Right atrium auricular region (tissue), 2 donors: ENCODE measurements around the gene PDF. TPM values are rescaled to one million over a fixed set of nuclear protein-coding genes. Genes with fewer than 3 reads are reported as not detected.

Experiments
- DNase-seq: peaks from one replicate; pipeline ENCODE4 v3.0.0-alpha.2; 2019; ENCODE audit warnings: low spot score
- H3K27ac ChIP-seq, 2 donors: fragments of 200-600 bp; sonication (generic); 1 replicate in 1 of 2; 2 replicates in 1 of 2; pipeline ENCODE4 v1.5.1; 2016 to 2019
- H3K27me3 ChIP-seq, 2 donors: fragments of 200-600 bp; sonication (generic); one replicate each; pipeline versions ENCODE4 v1.5.1 to v1.6.0; 2017 to 2019
- H3K36me3 ChIP-seq: fragments of 200-600 bp; sonication (generic); one replicate; pipeline ENCODE4 v1.5.1; 2016
- H3K4me1 ChIP-seq, 2 donors: fragments of 200-600 bp; sonication (generic); one replicate each; pipeline versions ENCODE4 v1.5.1 to v1.6.0; 2017 to 2019
- H3K4me3 ChIP-seq, 2 donors: fragments of 200-600 bp; sonication (generic); 1 replicate in 1 of 2; 2 replicates in 1 of 2; pipeline ENCODE4 v1.5.1; 2017 to 2019; ENCODE audit warnings: mild to moderate bottlenecking in 1 of 2, moderate library complexity in 1 of 2
- H3K9me3 ChIP-seq, 2 donors: fragments of 200-600 bp; sonication (generic); one replicate each; pipeline ENCODE4 v1.5.1; 2019
- CTCF ChIP-seq, 2 donors: fragments of 200-600 bp; sonication (generic); IDR thresholded peaks; one replicate each; pipeline ENCODE4 v1.5.1; 2019; ENCODE audit warnings: antibody characterized with exemption in 2 of 2
- total RNA-seq, 2 donors: library from RNA; depleted of rRNA; stranded (reverse); fragments of >200 nt; gene quantifications; one replicate each; pipeline ENCODE4 v1.1.0, GENCODE V29; 2016

PDF gene
- total RNA-seq, 2 donors from 2014 or later = 11.8 to 12.8 TPM

DNA sequence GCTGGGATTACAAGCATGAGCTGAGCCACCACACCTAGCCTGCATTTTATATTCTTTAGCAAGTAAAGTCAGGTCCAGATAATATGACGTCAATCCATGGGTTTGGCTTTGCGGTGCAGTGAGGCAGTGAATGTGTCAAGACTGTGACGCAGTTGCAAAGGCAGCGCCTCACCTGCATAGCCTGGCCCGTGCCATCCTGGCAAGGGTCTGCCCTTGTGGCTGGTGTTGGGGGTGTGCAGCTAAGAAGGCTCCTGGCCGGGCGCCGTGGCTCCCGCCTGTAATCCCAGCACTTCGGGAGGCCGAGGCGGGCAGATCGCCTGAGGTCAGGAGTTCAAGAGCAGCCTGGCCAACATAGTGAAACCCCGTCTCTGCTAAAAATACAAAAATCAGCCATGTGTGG, 7.0 kb downstream of the PDF start:
- H3K9me3 ChIP-seq = no peaks in the 10 kb centered on the region
- no peaks in the 10 kb centered on the region for H3K27me3 ChIP-seq
- TF ChIP-seq CTCF (IDR thresholded peaks at IDR 0.05) = no peak
- H3K4me1 ChIP-seq = peaks cover 0 to 26% of the 10 kb centered on the region in 2 donors
- no peak for DNase-seq
- H3K36me3 ChIP-seq = peaks cover 79% of the 10 kb centered on the region
- no peak overlapping the region for H3K4me3 ChIP-seq
- no peak overlapping the region for H3K27ac ChIP-seq

DNA sequence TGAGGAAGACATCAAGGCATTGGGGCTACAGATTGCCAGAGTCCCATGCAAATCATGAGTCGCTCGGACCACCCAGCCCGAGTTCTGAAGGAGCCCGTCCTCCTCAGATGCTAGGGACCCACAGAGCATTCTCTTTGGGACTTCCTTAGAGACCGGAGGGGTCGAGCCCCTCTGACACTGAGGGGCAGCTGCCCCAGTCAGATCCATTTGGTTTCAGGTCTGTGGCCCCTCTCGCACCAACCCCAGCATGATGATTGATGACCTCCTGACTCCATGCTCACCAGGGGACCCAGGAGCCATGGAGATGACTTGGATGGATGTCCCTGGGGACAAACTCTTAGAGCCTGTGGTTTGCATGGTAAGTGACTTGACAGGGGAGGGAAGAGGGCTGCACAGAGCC, 8.0 kb downstream of the PDF start:
- no peak for DNase-seq
- Histone ChIP-seq H3K9me3 (no peaks in the 10 kb centered on the region), H3K27me3 (no peaks in the 10 kb centered on the region), H3K4me3 (no peak overlapping the region), H3K36me3 (peaks cover 85% of the 10 kb centered on the region), H3K27ac (no peak overlapping the region), H3K4me1 (peaks cover 0 to 17% of the 10 kb centered on the region in 2 donors)
- TF ChIP-seq CTCF (IDR thresholded peaks at IDR 0.05) = no peak

DNA sequence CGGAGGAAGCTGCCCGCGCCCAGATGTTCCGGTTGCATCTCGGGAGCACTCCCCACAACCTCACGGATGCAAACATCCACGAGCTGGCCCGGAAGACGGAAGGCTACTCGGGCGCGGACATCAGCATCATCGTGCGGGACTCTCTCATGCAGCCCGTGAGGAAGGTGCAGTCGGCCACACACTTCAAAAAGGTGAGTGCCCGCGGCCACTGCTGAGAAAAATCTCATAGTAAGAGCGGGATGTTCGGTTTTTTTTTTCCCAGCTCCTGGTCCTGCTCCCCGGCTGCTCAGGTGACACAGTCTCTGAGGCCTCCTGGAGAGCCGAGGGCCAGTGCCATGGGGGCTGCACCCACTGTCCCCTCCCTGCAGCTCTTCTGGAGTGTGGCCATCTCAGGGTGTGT, 9.3 kb downstream of the PDF start:
- Histone ChIP-seq H3K9me3 (no peaks in the 10 kb centered on the region), H3K27ac (no peak overlapping the region), H3K4me1 (peaks cover 0 to 6% of the 10 kb centered on the region in 2 donors), H3K27me3 (no peaks in the 10 kb centered on the region), H3K4me3 (no peak overlapping the region), H3K36me3 (peaks cover 90% of the 10 kb centered on the region)
- TF ChIP-seq CTCF (IDR thresholded peaks at IDR 0.05) = no peak
- no peak for DNase-seq

DNA sequence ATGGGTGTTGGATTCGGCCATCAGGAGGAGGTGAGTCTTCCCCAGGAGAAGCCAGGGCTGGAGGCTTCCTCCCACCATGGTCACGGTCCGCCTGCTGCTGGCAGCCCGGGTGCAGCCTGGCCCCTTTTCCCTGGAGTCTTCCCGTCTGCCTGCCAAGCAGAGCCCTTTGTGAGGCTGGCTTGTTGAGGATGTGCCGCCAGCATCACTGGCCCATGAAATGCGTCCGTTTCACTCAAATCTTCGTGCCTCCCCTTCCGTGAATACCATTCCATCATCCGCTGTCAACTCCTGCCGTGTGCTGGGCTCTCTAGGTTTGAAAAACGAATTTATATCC, 9.7 kb downstream of the PDF start:
- Histone ChIP-seq H3K36me3 (peaks cover 91% of the 10 kb centered on the region), H3K4me3 (no peak overlapping the region), H3K27ac (no peak overlapping the region), H3K9me3 (no peaks in the 10 kb centered on the region), H3K27me3 (no peaks in the 10 kb centered on the region), H3K4me1 (peaks cover 0 to 6% of the 10 kb centered on the region in 2 donors)
- no peak for DNase-seq
- no peak for TF ChIP-seq CTCF (IDR thresholded peaks at IDR 0.05)

DNA sequence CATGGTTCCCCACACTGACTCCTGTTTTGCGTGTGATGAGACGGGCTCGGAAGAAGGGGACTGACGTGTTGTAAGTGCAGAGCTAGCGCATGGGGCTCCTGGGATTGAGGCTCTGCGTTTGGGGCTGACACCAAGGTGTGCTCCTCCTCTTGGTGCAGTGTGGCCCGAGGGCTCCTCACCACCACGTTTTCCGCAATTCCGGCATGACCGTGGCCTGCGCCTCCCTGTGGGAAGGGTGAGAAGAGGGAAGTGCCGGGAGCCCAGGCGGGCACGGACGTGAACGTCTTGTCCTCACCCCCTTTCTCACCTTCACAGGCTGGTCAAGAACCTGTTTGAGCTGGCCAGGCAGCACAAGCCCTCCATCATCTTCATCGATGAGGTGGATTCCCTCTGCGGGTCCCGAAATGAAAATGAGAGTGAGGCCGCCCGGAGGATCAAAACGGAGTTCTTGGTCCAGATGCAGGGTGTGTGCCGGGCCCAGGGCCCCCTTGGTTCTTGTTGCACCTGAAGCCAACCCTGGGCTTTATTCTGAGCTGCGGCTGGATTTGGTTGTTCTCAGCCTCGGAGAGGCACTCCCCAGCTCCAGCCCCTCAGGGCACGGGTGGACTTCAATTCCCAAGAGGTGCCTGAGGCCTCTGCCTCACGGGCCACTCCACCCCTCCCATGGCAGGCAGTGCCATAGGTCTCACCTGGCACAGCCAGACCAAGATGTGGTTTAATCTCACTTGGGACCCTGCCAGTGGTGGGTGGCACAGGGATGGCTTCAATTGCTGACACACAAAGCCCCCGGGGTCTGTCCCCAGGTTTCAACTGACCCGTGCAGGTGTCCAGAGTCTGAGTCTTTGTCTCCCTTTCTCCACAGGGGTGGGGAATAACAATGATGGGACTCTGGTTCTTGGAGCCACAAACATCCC, 10.3 kb downstream of the PDF start:
- Histone ChIP-seq H3K4me1 (peaks cover 0 to 6% of the 10 kb centered on the region in 2 donors), H3K4me3 (no peak overlapping the region), H3K27ac (no peak overlapping the region), H3K9me3 (no peaks in the 10 kb centered on the region), H3K27me3 (no peaks in the 10 kb centered on the region), H3K36me3 (peaks cover 92% of the 10 kb centered on the region)
- DNase-seq = no peak
- no peak for TF ChIP-seq CTCF (IDR thresholded peaks at IDR 0.05)

- Histone ChIP-seq H3K36me3 (peaks cover 88% of the 10 kb centered on the region), H3K4me3 (no peak overlapping the region)
- no peak for TF ChIP-seq CTCF (IDR thresholded peaks at IDR 0.05)
Measured at GRCh38 chr16:69319381-69319780, 11.0 kb downstream of the PDF start.

More at GRCh38 chr16:69319381-69319780, 11.0 kb downstream of the PDF start:
- H3K9me3 ChIP-seq = no peaks in the 10 kb centered on the region
- no peak overlapping the region for H3K27ac ChIP-seq
- DNase-seq = no peak
- peaks cover 0 to 6% of the 10 kb centered on the region in 2 donors for H3K4me1 ChIP-seq
- no peaks in the 10 kb centered on the region for H3K27me3 ChIP-seq
